ENCODE measurements around the gene CDK8.

The CDK8 gene

DNA sequence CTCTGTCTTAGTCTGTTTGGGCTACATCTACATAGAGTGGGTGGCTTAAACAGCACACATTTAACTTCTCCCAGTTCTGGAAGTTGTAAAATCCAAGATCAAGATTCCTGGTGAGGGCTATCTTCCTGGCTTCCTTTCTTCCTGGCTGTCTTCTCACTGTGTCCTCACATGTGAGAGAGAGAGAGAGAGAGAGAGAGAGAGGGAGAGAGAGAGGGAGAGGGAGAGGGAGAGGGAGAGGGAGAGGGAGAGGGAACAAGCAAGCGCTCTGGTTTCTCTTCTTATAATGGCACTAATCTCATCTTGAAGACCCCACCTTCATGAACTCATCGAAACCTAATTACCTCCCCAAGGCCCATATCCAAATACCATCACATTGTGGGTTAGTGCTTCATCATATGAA, 69.2 kb downstream of the CDK8 start:
- DNase-seq, result no peak

- DNase-seq, result no peak
Measured at GRCh38 chr13:26323764-26324163, 69.8 kb downstream of the CDK8 start.

DNA sequence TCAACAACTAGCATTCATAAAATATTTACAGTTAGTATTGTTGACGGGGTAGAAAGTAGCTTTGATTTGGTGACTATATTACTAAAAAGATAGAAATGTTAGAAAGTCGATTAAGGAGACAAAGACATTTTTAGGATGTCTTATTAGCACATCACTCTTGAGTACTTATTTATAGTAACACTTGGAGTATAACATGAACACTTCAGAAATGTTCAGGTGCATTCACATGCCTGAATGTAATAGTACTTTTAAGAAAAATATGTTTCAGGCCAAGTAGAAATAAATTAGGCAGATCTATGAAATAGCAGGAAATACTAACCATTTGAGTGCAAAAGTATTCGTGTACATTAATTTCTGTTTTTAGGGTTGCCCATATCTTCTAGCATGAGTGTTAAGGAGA, 70.4 kb downstream of the CDK8 start:
- no peak for DNase-seq

GRCh38 chr13:26324867-26325266, 70.9 kb downstream of the CDK8 start:
- DNase-seq, result no peak

DNA sequence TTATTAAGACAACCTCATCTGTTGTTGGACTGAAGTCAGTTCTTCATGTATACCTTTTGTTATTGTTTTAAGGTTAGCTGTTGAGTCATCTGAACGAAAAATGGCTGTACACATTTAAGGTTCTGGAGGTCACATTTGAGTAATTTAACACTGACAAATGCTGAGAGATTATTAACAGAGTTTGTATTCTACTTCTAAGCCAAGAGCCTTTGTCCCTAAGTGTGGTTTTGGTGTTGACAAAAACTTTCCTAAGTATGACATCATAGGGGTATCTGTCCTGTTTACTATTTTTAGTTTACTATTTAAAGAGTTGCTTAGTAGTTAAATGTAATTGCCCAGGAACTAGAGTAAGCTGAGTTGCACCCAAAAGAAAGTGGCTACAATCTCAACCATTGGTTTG, 71.9 kb downstream of the CDK8 start:
- DNase-seq, result no peak

DNA sequence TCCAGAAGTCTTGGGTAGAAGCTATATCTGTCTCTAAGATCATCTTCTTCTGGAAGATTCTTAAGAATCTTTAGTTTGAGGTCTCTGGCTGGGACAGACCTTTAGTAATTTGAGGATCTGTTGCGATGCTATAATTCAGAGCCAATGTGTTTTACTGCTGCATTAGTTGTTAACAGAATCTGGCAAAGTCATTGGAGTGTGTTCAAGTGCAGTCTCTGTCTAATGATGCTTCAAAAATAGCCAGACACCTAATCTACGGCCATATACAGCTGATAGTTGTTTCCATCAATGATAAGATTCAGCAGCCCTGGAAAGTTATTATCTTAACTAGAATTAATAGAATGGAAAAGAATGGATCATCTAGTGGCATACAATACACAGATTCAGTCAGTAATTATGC, 72.6 kb downstream of the CDK8 start:
- no peak for DNase-seq

GRCh38 chr13:26327940-26328725, 74.2 kb downstream of the CDK8 start:
- DNase-seq, result no peak

GRCh38 chr13:26335158-26335557, 81.2 kb downstream of the CDK8 start:
- no peak for DNase-seq

DNA sequence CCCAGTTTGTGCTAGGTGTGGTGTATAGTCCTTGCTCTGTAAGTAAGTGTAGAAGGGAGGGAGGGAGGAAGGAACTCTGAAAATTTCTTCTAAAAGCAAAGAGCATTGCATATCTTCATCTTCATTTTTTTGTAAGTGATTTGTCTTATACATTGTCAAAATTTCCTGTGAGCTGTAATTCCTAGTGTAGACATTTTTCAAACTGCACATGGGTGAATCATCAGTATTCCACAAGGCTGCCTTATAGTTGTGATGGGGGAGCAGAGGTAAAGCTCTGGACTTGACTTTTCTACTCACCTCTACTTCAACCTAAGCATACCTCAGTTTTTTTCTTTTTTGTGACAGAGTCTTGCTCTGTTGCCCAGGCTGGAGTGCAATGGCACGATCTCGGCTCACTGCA, 86.9 kb downstream of the CDK8 start:
- no peak for DNase-seq

DNA sequence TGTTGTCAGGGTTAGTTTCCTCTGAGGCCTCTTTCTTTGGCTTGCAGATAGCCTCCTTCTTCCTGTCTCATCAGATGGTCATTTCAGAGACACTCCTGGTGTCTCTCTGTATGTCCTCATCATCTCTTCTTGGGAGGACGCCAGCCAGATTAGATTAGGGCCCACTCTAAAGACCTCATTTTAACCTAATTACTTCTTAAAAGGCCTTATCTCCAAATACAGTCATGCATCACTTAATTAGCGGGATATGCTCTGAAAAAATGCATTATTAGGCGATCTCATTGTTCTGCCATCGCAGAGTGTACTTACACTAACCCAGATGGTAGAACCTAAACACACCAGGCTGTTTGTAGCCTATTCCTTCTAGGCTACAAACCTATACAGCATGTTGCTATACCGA, 89.0 kb downstream of the CDK8 start:
- DNase-seq, result no peak

DNA sequence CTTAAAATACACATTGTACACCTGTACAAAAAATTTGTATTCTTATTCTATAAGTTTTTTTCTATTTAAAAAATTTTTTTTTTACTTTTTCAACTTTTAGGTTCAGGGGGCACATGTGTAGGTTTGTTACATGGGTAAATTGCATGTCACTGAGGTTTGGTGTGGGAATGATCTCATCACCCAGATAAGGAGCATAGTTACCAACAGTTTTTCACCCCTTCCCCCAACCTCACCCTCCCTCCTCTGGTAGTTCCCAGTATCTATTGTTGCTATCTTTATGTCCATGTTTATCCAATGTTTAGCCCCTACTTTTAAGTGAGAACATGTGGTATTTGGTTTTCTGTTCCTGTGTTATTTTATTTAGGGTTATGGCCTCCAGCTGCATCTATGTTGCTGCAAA, 89.9 kb downstream of the CDK8 start:
- no peak for DNase-seq

DNA sequence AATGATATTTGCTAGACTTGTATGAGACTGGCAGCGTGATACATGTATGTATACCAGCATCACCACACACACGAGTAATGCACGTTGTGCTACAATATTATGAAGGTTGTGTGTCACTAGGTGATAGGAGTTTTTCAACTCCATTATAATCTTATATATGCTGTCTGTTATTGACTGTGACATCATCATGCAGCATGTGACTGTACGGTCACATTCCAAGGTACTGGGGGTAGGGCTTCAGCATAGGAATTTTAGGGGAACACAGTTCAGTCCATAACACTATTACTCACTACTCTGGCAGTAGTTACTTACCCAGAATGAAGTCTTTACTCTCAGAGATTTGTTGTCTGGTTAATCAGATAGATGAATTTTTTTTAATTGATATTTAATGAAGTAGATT, 91.1 kb downstream of the CDK8 start:
- no peak for DNase-seq

DNA sequence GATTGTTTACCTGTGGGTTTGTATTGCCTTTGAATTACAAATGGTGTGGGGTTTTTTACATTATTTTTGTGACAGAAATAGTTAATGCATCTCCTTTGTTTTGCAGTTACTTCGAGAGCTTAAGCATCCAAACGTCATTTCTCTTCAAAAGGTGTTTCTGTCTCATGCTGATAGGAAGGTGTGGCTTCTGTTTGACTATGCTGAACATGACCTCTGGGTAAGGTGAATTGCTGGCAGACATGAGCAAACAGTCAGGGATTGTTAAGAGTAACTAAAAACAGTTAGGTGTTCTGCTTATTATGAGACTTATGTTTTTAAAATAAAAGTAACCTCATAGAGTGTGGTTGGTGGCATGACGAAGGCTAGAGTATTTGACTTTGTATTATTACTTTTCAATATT, 95.0 kb downstream of the CDK8 start:
- no peak for DNase-seq

DNA sequence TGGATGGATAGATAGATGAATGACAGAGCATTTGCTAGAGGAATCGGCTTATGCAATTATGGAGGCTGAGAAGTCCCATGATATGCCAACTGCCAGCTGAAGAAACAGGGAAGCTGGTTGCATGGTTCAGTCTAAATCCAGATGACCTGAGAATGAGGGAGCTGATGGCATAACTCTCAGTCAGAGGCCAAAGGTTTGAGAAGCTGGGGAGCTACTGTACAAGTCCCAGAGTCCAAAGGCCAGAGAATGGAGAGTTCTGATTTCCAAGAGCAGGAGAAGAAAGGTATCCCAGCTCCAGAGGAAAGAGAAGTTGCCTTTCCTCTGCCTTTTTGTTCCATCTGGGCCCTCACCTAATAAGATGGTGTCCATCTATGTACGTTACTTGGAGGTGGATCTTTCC, 108.3 kb downstream of the CDK8 start:
- DNase-seq, result no peak

- DNase-seq, result no peak
Measured at GRCh38 chr13:26370553-26370952, 116.6 kb downstream of the CDK8 start.

DNA sequence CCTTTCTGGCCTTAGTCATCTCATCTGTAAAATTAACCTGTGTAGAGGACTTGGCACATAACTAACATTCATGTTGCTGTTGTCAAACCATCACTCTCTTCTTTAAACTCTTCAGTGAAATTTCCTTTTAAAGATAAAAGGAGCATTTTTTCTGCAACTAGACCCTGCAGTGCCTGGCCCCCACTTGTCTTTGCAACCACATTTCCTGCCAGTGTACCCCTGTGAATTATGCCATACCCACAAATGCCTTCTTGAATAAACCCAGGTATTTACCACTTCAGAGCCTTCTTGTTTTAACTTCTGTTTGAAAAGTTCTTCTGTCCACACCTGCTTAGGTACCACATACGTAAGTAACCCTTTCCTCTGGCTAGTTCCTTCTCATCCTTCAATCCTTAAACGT, 118.8 kb downstream of the CDK8 start:
- no peak for DNase-seq

- no peak for DNase-seq
Measured at GRCh38 chr13:26376430-26376829, 122.5 kb downstream of the CDK8 start.

DNA sequence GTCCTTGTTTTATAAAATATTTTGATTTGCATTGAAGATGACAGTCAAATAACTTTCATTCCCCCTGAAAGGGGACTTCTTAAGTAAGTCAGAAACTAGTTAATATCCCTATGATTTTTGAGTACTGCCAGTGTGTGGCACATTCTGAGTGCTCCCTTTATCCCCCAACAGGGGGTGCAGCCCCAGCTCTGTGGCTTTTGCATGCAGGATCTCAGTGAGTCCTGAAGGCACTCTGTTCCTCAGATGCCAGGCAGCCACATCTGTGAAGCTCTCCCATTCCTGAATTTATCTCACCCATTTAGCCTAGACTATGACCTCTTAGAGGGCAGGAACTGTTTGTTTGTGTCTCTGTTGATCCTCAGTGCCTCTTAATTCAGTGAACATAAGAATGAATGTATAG, 123.1 kb downstream of the CDK8 start:
- DNase-seq, result no peak

GRCh38 chr13:26378116-26378515, 124.2 kb downstream of the CDK8 start:
- no peak for DNase-seq

- no peak for DNase-seq
Measured at GRCh38 chr13:26379831-26380230, 125.9 kb downstream of the CDK8 start.

GRCh38 chr13:26380930-26381329, 127.0 kb downstream of the CDK8 start:
- no peak for DNase-seq

DNA sequence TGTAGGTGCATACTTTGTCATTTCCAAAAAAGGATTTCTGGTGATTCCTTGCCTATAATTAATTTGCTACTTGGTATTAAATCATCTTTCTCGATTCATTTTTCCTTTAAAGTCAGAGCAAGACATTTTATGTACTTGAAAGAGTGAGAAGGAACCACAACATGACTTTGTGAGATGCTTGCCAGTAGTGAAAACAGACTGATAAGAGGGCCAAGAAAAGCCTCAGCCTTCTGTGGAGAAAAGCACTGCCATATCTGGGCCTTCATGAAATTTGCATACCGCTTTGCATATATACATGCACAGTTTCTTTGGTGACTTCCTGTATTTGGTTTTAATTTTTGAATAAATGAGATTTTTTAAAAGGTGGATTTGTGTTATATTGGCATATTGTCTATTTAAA, 128.4 kb downstream of the CDK8 start:
- DNase-seq, result no peak

GRCh38 chr13:26382835-26383234, 128.9 kb downstream of the CDK8 start:
- no peak for DNase-seq

GRCh38 chr13:26384587-26384986, 130.7 kb downstream of the CDK8 start:
- DNase-seq, result no peak

- no peak for DNase-seq
Measured at GRCh38 chr13:26386026-26386425, 132.1 kb downstream of the CDK8 start.

DNA sequence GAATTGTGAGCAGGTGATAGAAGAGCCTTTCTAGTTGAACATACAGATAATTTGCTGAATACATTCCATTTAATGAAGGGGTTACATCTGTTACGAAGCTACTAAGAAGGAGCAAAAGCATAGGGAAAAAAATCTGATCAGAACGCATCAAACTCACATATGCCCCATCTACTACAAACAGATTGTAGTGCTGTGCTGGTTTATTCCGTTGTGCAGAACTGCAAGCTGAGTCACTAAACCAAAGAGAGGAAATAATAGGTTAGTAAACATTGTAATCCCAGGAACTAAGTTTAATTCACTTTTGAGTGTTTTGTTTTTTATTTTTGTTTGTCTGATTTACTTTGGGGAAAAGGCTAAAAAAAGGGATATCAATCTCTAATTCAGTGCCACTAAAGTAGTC, 136.3 kb downstream of the CDK8 start:
- no peak for DNase-seq

All from stimulated activated CD4-positive, alpha-beta T cell treated with anti-CD3 and anti-CD28 coated beads, Interleukin-12 subunit alpha, Interleukin-12 subunit beta, amount 100 ng/mL, for 4 hours (primary cell).